HEK293 (cell line): Measurements from ENCODE around the gene GJA5.

Experiments
- CTCF ChIP-seq: fragments of 450-650 bp; formaldehyde crosslinking; IDR thresholded peaks from 2 replicates; pipeline ENCODE4 v1.5.1; 2016; ENCODE audit warnings: missing biosample characterization, missing genetic modification characterization
- ELK4 ChIP-seq: IDR thresholded peaks from 2 replicates; pipeline ENCODE4 v1.6.1; 2011; ENCODE audit warnings: mild to moderate bottlenecking, low read depth, low read length, borderline replicate concordance
- PBX3 ChIP-seq: sonication (generic); formaldehyde crosslinking; IDR thresholded peaks from 2 replicates; pipeline ENCODE4 v1.8.1; 2022; ENCODE audit warnings: mild to moderate bottlenecking, moderate library complexity, missing genetic modification reagents
- REST ChIP-seq: fragments of 450-650 bp; formaldehyde crosslinking; IDR thresholded peaks from 2 replicates; pipeline ENCODE4 v1.5.1; 2016; ENCODE audit warnings: missing biosample characterization, missing genetic modification characterization
- SETDB1 ChIP-seq: IDR thresholded peaks from one replicate; pipeline ENCODE4 v1.6.1; 2017; ENCODE audit warnings: mild to moderate bottlenecking, low read length, moderate library complexity, mixed read lengths; ENCODE audit not compliant: insufficient read length
- TCF7L2 ChIP-seq: IDR thresholded peaks from 2 replicates; pipeline ENCODE4 v1.6.1; 2011; ENCODE audit warnings: low read depth, mild to moderate bottlenecking, inconsistent platforms, low read length, moderate library complexity, borderline replicate concordance
- ZBTB7A ChIP-seq: fragments of 450-650 bp; formaldehyde crosslinking; IDR thresholded peaks from 2 replicates; pipeline ENCODE4 v1.5.1; 2016; ENCODE audit warnings: low read depth, missing biosample characterization, missing genetic modification characterization
- ZNF747 ChIP-seq: fragments of 450-650 bp; formaldehyde crosslinking; IDR thresholded peaks from 2 replicates; pipeline ENCODE4 v1.5.1; 2016; ENCODE audit warnings: missing biosample characterization, missing genetic modification characterization

GRCh38 chr1:147712605-147713004 lies 47.8 kb downstream of the GJA5 start:
- TF ChIP-seq ZBTB7A (tag by site-specific recombination) (no peak), CTCF (tag by site-specific recombination) (no peak), REST (tag by site-specific recombination) (no peak), ZNF747 (tag by site-specific recombination) (no peak), ELK4 (no peak), PBX3 (CRISPR knock-in tag) (no peak), TCF7L2 (no peak), SETDB1 (no peak)
